ENCODE measurements around the gene JAZF1. TPM values are rescaled to one million over a fixed set of nuclear protein-coding genes. Genes with fewer than 3 reads are reported as not detected.

The JAZF1 gene
- total and polyA plus RNA-seq, 10 of the 15 experiments (the other 5 are each of a cell fraction or from before 2014, with no cell fraction given), result 0.04 to 0.82 (median 0.15) TPM; not detected in 3

- TF ChIP-seq SMAD5 (IDR thresholded peaks at IDR 0.05; ENCODE audit: low read depth) (no peak), ELK1 (IDR thresholded peaks at IDR 0.05; ENCODE audit: low read depth, low read length) (no peak), HCFC1 (IDR thresholded peaks at IDR 0.05; ENCODE audit: low read length) (no peak), SIN3A (IDR thresholded peaks at IDR 0.05; ENCODE audit: low read depth, low read length) (no peak)
- TF ChIP-seq, protein P1, sequence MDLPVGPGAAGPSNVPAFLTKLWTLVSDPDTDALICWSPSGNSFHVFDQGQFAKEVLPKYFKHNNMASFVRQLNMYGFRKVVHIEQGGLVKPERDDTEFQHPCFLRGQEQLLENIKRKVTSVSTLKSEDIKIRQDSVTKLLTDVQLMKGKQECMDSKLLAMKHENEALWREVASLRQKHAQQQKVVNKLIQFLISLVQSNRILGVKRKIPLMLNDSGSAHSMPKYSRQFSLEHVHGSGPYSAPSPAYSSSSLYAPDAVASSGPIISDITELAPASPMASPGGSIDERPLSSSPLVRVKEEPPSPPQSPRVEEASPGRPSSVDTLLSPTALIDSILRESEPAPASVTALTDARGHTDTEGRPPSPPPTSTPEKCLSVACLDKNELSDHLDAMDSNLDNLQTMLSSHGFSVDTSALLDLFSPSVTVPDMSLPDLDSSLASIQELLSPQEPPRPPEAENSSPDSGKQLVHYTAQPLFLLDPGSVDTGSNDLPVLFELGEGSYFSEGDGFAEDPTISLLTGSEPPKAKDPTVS (IDR thresholded peaks at IDR 0.05; ENCODE audit: low read depth, low read length), result no peak
Measured at GRCh38 chr7:28133872-28134271, 46.7 kb downstream of the JAZF1 start (continued).

DNA sequence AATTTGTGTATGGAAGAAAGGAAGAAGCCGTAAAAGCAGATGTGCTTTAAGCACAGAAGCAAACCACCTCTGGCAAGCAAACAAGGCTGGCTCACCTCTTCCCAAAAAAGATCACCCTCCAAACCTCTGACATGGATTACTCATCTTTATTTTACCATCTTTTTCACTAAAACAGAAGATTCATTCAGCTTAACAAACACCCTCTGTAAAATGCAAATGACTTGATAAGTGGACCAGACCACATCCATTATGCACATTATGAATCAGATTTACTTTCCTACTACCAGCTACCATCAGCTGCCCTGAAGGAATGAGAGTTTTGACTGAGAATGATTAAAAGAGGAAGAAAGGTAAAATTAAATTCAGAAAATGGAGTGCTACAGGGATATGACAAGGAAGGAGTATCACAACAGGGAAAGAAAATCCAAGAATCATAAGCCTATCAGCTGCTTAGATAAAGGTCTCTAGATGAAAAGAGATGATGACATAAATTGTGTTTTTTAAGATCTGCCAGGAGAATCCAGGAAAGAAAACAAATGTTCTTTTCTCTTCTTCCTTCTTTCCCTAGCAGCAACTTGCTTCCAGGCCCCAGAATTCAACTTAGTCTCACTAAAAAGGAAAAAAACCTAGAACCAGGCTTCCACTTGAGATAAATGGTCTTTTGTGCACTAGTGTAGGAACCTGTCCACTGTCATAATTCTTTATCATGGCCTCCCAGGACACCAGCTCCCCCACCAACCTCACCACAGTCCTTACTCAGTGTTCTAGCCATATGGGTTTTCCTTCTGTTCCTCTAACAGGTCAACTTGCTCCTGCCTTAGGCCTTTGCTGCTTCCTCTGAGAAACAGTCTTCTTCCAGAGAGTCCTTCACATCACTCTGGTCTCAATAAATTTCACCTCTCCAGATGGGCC lies 47.4 kb downstream of the JAZF1 start:
- DNase-seq (ENCODE audit: low read depth, low spot score) (no peak), ATAC-seq (no peak), FAIRE-seq (no peak)
- Histone ChIP-seq H3K27me3 (replicated peaks in 1 of 2; ENCODE audit: control insufficient read depth in 2 of 2, insufficient read depth in 2 of 2, low read length in 1 of 2) (peaks cover 0 to 1% of the 10 kb centered on the region in 2 experiments; a peak in 2 of 4 replicates), H3K4me1 (ENCODE audit: control insufficient read depth, insufficient read depth, low read length) (no peaks in the 10 kb centered on the region), H3K27ac (ENCODE audit: control insufficient read depth, insufficient read depth) (no peak overlapping the region), H3K4me3 (no peak overlapping the region), H3K9ac (ENCODE audit: control insufficient read depth, insufficient read depth, low read length) (no peak overlapping the region), H3K9me3 (replicated peaks; ENCODE audit: control insufficient read depth, insufficient read depth, low read length) (no peaks in the 10 kb centered on the region), H4K20me1 (ENCODE audit: control insufficient read depth, insufficient read depth) (no peaks in the 10 kb centered on the region), H3K4me2 (ENCODE audit: control insufficient read depth, insufficient read depth) (no peak overlapping the region), H3K79me2 (ENCODE audit: control insufficient read depth, insufficient read depth, low read length) (no peaks in the 10 kb centered on the region), H2AFZ (ENCODE audit: control insufficient read depth, low read depth, low read length) (no peak overlapping the region), H3K36me3 (ENCODE audit: control insufficient read depth in 2 of 2, insufficient read depth in 2 of 2, low read length in 1 of 2) (no peaks in the 10 kb centered on the region)
- 45% methylated on average over 1 of the region's 1 CpG for WGBS (ENCODE audit: insufficient coverage, insufficient replicate concordance, low lambda C conversion rate, missing lambda C conversion rate)
- ChIA-PET RAD21 (ENCODE audit: unreplicated experiment) (no interaction called here), POLR2A (no interaction called here), CTCF (interaction anchor here (1.5 kb wide), 1 partner anchor 37 kb away, joined by 3 read pairs; no protein-coding TSS in a partner anchor), SMC1A (ENCODE audit: uncharacterized antibody, unreplicated experiment) (no interaction called here)
- intact Hi-C loops (cut with micrococcal nuclease; ENCODE audit: unreplicated experiment) (no loop called here), in situ Hi-C loops (cut with MboI) (no loop called here)
- no TSS peak for BruUV-seq (replicated peaks)
- TF ChIP-seq TBL1XR1 (IDR thresholded peaks at IDR 0.05; ENCODE audit: low read depth, low read length) (no peak), MXI1 (IDR thresholded peaks at IDR 0.05; ENCODE audit: low read depth, low read length) (no peak), EP300 (IDR thresholded peaks at IDR 0.05; ENCODE audit: borderline replicate concordance in 1 of 2, control insufficient read depth in 1 of 2, low read depth in 2 of 2, low read length in 2 of 2) (no peak), SRF (IDR thresholded peaks at IDR 0.05; ENCODE audit: low read depth in 2 of 2, low read length in 2 of 2) (no peak), ESRRA (IDR thresholded peaks at IDR 0.05; ENCODE audit: low read length) (no peak), USF2 (IDR thresholded peaks at IDR 0.05; ENCODE audit: borderline replicate concordance, low read depth, low read length) (no peak)
- TF ChIP-seq, protein P2, sequence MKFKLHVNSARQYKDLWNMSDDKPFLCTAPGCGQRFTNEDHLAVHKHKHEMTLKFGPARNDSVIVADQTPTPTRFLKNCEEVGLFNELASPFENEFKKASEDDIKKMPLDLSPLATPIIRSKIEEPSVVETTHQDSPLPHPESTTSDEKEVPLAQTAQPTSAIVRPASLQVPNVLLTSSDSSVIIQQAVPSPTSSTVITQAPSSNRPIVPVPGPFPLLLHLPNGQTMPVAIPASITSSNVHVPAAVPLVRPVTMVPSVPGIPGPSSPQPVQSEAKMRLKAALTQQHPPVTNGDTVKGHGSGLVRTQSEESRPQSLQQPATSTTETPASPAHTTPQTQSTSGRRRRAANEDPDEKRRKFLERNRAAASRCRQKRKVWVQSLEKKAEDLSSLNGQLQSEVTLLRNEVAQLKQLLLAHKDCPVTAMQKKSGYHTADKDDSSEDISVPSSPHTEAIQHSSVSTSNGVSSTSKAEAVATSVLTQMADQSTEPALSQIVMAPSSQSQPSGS (IDR thresholded peaks at IDR 0.05; ENCODE audit: low read length), result no peak
